A549 (cell line): ENCODE data around the gene TAS2R10. TPM values are rescaled to one million over a fixed set of nuclear protein-coding genes. Genes with fewer than 3 reads are reported as not detected.

ENCODE experiments used
- ATAC-seq, 2 experiments: fragments of 200-7000 bp in 1 of 2; fragments of >200 bp in 1 of 2; cut with Nextera tagmentation in 1 of 2; cut with Tn5 transposase in 1 of 2; 3 replicates each; pipeline versions ENCODE4 v1.8.0 to v1.9.1; 2018 to 2020; ENCODE audit warnings: mild to moderate bottlenecking in 1 of 2, moderate library complexity in 1 of 2
- CTCF ChIA-PET: fragments of 300-600 bp; sonication (Branson Sonifier 250); formaldehyde crosslinking; extraction: SDS; loops from one replicate; lab custom pipeline; 2021; ENCODE audit warnings: antibody characterized with exemption, inconsistent platforms; lab: Yijun Ruan, JAX
- POLR2A ChIA-PET: fragments of 350-600 bp; formaldehyde crosslinking; extraction: SDS; loops from one replicate; lab custom pipeline; 2021; ENCODE audit warnings: antibody characterized with exemption, inconsistent platforms; lab: Yijun Ruan, JAX
- DNase-seq, 2 experiments: peaks; one replicate each; pipeline versions ENCODE4 v3.0.0 to v3.0.0-alpha.2; 2011 to 2016; ENCODE audit warnings: low read depth in 1 of 2, low spot score in 1 of 2
- FAIRE-seq: peaks from 2 replicates; lab custom pipeline; 2011; peaks lifted over from hg19 to GRCh38; lab: Jason Lieb, UNC
- H3K27ac ChIP-seq, 2 experiments: fragments of >200 bp; sonication (Bioruptor Twin); formaldehyde crosslinking; 3 replicates each; pipeline ENCODE4 v1.5.1; 2016 to 2017
- H3K4me1 ChIP-seq: fragments of >200 bp; sonication (Bioruptor Twin); formaldehyde crosslinking; 3 replicates; pipeline ENCODE4 v1.6.1; 2016
- H3K4me2 ChIP-seq: fragments of >200 bp; sonication (Bioruptor Twin); formaldehyde crosslinking; 3 replicates; pipeline ENCODE4 v1.6.1; 2016
- H3K4me3 ChIP-seq: fragments of >200 bp; sonication (Bioruptor Twin); formaldehyde crosslinking; 3 replicates; pipeline ENCODE4 v1.5.1; 2016
- H3K9me3 ChIP-seq: fragments of >200 bp; sonication (Bioruptor Twin); formaldehyde crosslinking; 3 replicates; pipeline ENCODE4 v1.6.1; 2016
- CBX8 ChIP-seq: fragments of 200-600 bp; sonication (generic); IDR thresholded peaks from 2 replicates; pipeline ENCODE4 v1.6.1; 2016
- CHD2 ChIP-seq: fragments of 150-350 bp; IDR thresholded peaks from 2 replicates; pipeline ENCODE4 v1.6.1; 2014; ENCODE audit warnings: low read length; ENCODE audit not compliant: partially characterized antibody
- EP300 ChIP-seq, 2 experiments: fragments of >200 bp; sonication (Bioruptor Twin); formaldehyde crosslinking; IDR thresholded peaks; 2 replicates in 1 of 2; 3 replicates in 1 of 2; pipeline ENCODE4 v1.6.1; 2016 to 2017
- ESRRA ChIP-seq: fragments of 150-350 bp; IDR thresholded peaks from 2 replicates; pipeline ENCODE4 v1.6.1; 2014; ENCODE audit warnings: mild to moderate bottlenecking, low read length, borderline replicate concordance
- FOXS1 ChIP-seq: fragments of 250-450 bp; sonication (Bioruptor Pico); IDR thresholded peaks from 2 replicates; pipeline ENCODE4 v1.5.0; 2020; ENCODE audit warnings: mild to moderate bottlenecking, moderate library complexity
- HEYL ChIP-seq: fragments of 250-450 bp; sonication (Bioruptor Pico); IDR thresholded peaks from 2 replicates; pipeline ENCODE4 v1.8.0; 2021; ENCODE audit warnings: mild to moderate bottlenecking, moderate library complexity
- HOXB13 ChIP-seq: fragments of 250-450 bp; sonication (Bioruptor Pico); IDR thresholded peaks from 2 replicates; pipeline ENCODE4 v1.5.0; 2020; ENCODE audit warnings: low read depth, mild to moderate bottlenecking, moderate library complexity
- HOXB5 ChIP-seq: fragments of 250-450 bp; sonication (Bioruptor Pico); IDR thresholded peaks from 2 replicates; pipeline ENCODE4 v1.5.0; 2020; ENCODE audit warnings: mild to moderate bottlenecking, moderate library complexity
- KDM5A ChIP-seq: fragments of 200-600 bp; sonication (generic); IDR thresholded peaks from 2 replicates; pipeline ENCODE4 v1.6.1; 2016; ENCODE audit warnings: antibody characterized with exemption, mild to moderate bottlenecking
- NPAS2 ChIP-seq: fragments of 250-450 bp; sonication (Bioruptor Pico); IDR thresholded peaks from 2 replicates; pipeline ENCODE4 v1.8.0; 2022; ENCODE audit warnings: mild to moderate bottlenecking, moderate library complexity, borderline replicate concordance
- RAD21 ChIP-seq, 2 experiments: fragments of >200 bp in 1 of 2; sonication (Bioruptor Twin) in 1 of 2; formaldehyde crosslinking in 1 of 2; IDR thresholded peaks in 1 of 2; conservative IDR thresholded peaks in 1 of 2; 2 replicates in 1 of 2; 3 replicates in 1 of 2; pipeline ENCODE4 v1.6.1; 2012 to 2018; ENCODE audit warnings: inconsistent platforms in 1 of 2
- SMC3 ChIP-seq: fragments of >200 bp; sonication (Bioruptor Twin); formaldehyde crosslinking; IDR thresholded peaks from 3 replicates; pipeline ENCODE4 v1.6.1; 2018; ENCODE audit warnings: inconsistent platforms
- ZC3H11A ChIP-seq: fragments of 450-650 bp; IDR thresholded peaks from 2 replicates; pipeline ENCODE4 v1.6.1; 2014; ENCODE audit warnings: antibody characterized with exemption, mild to moderate bottlenecking
- ZFP36 ChIP-seq: fragments of 450-650 bp; IDR thresholded peaks from 2 replicates; pipeline ENCODE4 v1.6.1; 2014; ENCODE audit warnings: borderline replicate concordance; ENCODE audit not compliant: partially characterized antibody
- ZNF302 ChIP-seq: fragments of 250-450 bp; sonication (Bioruptor Pico); IDR thresholded peaks from 2 replicates; pipeline ENCODE4 v1.9.0; 2021; ENCODE audit warnings: inconsistent platforms, mild to moderate bottlenecking, moderate library complexity
- WGBS: methylation state at CpG from one replicate; pipeline ENCODE4 v1.1.6; 2017; ENCODE audit errors: missing lambda C conversion rate; 5-methylcytosine and 5-hydroxymethylcytosine counted together
- polyA plus RNA-seq, 4 experiments: library from polyadenylated mRNA; depleted of rRNA in 3 of 4; stranded (reverse); fragments of >200 nt; fragmentation: RNase III in 1 of 4; extraction: RNeasy Plus Mini Kit Qiagen cat#74134 plus additional on column Dnase treatment in 1 of 4; gene quantifications; 2 replicates in 3 of 4; 3 replicates in 1 of 4; pipeline ENCODE4 v1.2.3, GENCODE V29; 2011 to 2017
- TF ChIP-seq, protein P1 (sequence below): fragments of 250-450 bp; sonication (Bioruptor Pico); IDR thresholded peaks from 2 replicates; pipeline ENCODE4 v1.5.0; 2021; ENCODE audit warnings: mild to moderate bottlenecking, moderate library complexity, borderline replicate concordance
- TF ChIP-seq, protein P2 (sequence below): fragments of 250-450 bp; sonication (Bioruptor Pico); IDR thresholded peaks from 2 replicates; pipeline ENCODE4 v1.5.0; 2020; ENCODE audit warnings: low read depth, mild to moderate bottlenecking, moderate library complexity
- TF ChIP-seq, protein P3 (sequence below): fragments of >200 bp; sonication (Bioruptor Twin); formaldehyde crosslinking; IDR thresholded peaks from 2 replicates; pipeline ENCODE4 v1.6.1; 2016
- TF ChIP-seq, protein P4 (sequence below): IDR thresholded peaks from 2 replicates; pipeline ENCODE4 v1.6.1; 2012

TAS2R10 gene
- polyA plus RNA-seq, 2 of the 4 experiments (the other 2 are of a cell fraction), result 0.67 TPM; not detected in 1

DNA sequence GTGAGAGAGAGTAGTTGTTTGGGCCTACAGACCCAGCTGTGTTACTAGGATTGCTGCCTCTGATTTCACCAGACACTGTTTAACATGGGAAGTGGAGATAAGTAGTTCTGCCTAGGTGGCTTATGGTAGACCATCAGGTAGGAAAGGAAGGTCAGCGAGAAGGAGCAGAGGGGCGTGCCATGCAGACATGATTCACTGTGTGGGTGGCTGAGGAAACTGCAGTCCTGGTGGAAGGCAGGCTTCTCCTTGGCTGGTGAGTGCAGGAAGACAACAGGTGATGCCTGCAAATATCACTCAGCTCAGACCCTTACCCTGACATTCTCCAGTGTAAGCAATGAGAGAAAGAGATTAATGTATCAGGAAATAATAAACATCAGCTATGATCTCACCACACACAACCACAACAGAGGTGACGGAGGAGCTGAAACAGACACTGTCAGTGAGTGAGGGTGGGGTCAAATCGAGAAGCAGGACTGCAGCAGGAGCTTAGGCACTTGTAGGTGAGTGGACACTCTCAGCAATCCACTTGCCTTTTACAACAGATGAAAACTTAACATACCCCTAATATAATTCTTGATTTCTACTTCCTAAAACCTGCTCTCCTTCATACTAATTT is 25.2 kb upstream of the TAS2R10 start (continued):
- TF ChIP-seq, protein P1, sequence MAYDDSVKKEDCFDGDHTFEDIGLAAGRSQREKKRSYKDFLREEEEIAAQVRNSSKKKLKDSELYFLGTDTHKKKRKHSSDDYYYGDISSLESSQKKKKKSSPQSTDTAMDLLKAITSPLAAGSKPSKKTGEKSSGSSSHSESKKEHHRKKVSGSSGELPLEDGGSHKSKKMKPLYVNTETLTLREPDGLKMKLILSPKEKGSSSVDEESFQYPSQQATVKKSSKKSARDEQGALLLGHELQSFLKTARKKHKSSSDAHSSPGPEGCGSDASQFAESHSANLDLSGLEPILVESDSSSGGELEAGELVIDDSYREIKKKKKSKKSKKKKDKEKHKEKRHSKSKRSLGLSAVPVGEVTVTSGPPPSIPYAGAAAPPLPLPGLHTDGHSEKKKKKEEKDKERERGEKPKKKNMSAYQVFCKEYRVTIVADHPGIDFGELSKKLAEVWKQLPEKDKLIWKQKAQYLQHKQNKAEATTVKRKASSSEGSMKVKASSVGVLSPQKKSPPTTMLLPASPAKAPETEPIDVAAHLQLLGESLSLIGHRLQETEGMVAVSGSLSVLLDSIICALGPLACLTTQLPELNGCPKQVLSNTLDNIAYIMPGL, result no peak
- no peak for TF ChIP-seq RAD21 (conservative IDR thresholded peaks at IDR 0.05 in 1 of 2, IDR thresholded peaks at IDR 0.05 in 1 of 2)
- TF ChIP-seq, protein P2, sequence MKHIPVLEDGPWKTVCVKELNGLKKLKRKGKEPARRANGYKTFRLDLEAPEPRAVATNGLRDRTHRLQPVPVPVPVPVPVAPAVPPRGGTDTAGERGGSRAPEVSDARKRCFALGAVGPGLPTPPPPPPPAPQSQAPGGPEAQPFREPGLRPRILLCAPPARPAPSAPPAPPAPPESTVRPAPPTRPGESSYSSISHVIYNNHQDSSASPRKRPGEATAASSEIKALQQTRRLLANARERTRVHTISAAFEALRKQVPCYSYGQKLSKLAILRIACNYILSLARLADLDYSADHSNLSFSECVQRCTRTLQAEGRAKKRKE (CRISPR knock-in tag), result no peak
- TF ChIP-seq, protein P3, sequence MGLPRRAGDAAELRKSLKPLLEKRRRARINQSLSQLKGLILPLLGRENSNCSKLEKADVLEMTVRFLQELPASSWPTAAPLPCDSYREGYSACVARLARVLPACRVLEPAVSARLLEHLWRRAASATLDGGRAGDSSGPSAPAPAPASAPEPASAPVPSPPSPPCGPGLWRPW, result no peak
- TF ChIP-seq KDM5A, result no peak

DNA sequence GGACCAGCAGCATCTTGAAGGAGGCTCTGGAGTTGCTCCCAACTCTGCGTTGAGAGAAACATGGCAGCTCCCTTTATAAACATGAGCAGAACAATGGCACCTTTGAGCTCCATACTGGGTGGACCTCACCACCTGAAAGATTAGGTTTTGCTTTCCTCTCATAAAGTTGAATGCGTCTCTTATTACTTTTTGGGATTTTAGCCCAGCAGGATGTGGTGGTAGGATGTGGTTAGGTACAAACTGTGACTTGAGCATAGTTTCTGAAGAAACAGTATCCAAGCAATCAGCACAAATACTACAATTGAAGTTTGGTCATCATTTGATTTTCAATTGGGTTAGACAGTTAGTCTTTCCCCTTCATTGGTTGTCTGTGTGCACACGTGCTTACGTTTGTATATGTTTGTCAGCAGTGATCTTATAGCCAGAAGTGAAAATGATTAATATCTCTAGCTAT is 23.3 kb upstream of the TAS2R10 start, which contains the start of gene PRR4:
PRR4 (minus strand) TSS at position 51 of the 454 bp plus-strand sequence; CDS start at position 13, 38 bp downstream.
- POLR2A ChIA-PET, result no interaction called here

GRCh38 chr12:10847744-10848143 is 21.6 kb upstream of the TAS2R10 start:
- no peak for DNase-seq
- Histone ChIP-seq H3K4me2 (no peak overlapping the region), H3K27ac (no peak overlapping the region), H3K9me3 (no peaks in the 10 kb centered on the region), H3K4me3 (no peak overlapping the region), H3K4me1 (no peaks in the 10 kb centered on the region)
- FAIRE-seq, result no peak
- ATAC-seq, result no peak
- WGBS, result 42% methylated on average over 2 of the region's 2 CpGs
- TF ChIP-seq HEYL (CRISPR knock-in tag) (no peak), ESRRA (no peak), HOXB13 (CRISPR knock-in tag) (no peak), ZNF302 (CRISPR knock-in tag) (no peak), SMC3 (no peak), CHD2 (no peak), RAD21 (conservative IDR thresholded peaks at IDR 0.05 in 1 of 2, IDR thresholded peaks at IDR 0.05 in 1 of 2) (no peak), EP300 (IDR thresholded peaks at IDR 0.05) (no peak), HOXB5 (CRISPR knock-in tag) (no peak), FOXS1 (no peak), ZFP36 (no peak), NPAS2 (no peak)
- TF ChIP-seq, protein P1, result no peak
- CTCF ChIA-PET, result no interaction called here
- POLR2A ChIA-PET, result no interaction called here

More for the DNA sequence above, 23.3 kb upstream of the TAS2R10 start, which contains the start of gene PRR4:
- TF ChIP-seq, protein P4, sequence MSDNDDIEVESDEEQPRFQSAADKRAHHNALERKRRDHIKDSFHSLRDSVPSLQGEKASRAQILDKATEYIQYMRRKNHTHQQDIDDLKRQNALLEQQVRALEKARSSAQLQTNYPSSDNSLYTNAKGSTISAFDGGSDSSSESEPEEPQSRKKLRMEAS, result no peak
- TF ChIP-seq FOXS1 (no peak), CBX8 (no peak), HOXB5 (CRISPR knock-in tag) (no peak), HEYL (CRISPR knock-in tag) (no peak), ZC3H11A (no peak)
- Histone ChIP-seq H3K27ac (no peak within 1 kb of the TSS), H3K4me3 (no peak within 1 kb of the TSS), H3K4me2 (no peak within 1 kb of the TSS), H3K4me1 (no peaks in the 10 kb centered on the region), H3K9me3 (no peaks in the 10 kb centered on the region)
- DNase-seq (no peak), FAIRE-seq (no peak), ATAC-seq (no peak)
- CTCF ChIA-PET, result no interaction called here
- 91% methylated on average over 4 of the region's 4 CpGs for WGBS
